Measurements from ENCODE around the gene BST1.

BST1 gene, protein sequence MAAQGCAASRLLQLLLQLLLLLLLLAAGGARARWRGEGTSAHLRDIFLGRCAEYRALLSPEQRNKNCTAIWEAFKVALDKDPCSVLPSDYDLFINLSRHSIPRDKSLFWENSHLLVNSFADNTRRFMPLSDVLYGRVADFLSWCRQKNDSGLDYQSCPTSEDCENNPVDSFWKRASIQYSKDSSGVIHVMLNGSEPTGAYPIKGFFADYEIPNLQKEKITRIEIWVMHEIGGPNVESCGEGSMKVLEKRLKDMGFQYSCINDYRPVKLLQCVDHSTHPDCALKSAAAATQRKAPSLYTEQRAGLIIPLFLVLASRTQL

DNA sequence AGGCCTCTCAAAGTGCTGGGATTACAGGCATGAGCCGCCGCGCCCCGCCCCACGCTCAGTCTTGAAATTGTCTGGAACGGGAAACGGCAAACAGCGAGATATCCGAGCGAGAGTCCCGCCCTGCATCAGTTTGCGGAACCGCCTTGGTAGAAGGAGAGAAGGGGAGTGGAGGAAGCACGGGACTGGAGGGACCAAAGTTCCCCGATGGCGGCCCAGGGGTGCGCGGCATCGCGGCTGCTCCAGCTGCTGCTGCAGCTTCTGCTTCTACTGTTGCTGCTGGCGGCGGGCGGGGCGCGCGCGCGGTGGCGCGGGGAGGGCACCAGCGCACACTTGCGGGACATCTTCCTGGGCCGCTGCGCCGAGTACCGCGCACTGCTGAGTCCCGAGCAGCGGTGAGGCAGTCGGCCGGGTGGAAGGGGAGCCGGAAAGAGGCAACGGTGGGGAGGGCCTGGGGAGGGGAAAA is at the start of gene BST1:
TSS of gene BST1 (plus strand) at position 125 of the 463 bp plus-strand sequence. CDS start at position 205, 80 bp downstream.
- peak; percentile 13 for DNase-seq (ENCODE audit: low read depth)

DNA sequence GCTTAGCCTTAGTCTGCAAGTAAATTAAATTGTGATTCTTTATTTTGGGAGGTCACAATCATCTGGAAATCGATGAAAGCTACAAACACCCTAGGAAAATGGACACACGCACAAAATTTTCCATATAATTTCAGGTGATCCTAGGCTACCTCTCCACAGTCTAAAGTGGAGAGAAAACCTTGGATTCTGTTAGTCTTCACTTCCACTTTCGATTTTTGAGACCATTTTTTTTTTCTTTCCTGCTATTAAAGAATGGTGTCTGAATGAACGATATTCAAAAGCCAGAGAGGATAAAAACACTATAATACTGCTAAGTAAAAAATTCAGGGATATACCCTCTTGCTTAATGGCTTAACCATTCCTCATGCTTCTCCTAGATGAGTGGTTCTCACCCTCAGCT is 49.4 kb upstream of the BST1 start:
- no peak for DNase-seq (ENCODE audit: low read depth)

DNA sequence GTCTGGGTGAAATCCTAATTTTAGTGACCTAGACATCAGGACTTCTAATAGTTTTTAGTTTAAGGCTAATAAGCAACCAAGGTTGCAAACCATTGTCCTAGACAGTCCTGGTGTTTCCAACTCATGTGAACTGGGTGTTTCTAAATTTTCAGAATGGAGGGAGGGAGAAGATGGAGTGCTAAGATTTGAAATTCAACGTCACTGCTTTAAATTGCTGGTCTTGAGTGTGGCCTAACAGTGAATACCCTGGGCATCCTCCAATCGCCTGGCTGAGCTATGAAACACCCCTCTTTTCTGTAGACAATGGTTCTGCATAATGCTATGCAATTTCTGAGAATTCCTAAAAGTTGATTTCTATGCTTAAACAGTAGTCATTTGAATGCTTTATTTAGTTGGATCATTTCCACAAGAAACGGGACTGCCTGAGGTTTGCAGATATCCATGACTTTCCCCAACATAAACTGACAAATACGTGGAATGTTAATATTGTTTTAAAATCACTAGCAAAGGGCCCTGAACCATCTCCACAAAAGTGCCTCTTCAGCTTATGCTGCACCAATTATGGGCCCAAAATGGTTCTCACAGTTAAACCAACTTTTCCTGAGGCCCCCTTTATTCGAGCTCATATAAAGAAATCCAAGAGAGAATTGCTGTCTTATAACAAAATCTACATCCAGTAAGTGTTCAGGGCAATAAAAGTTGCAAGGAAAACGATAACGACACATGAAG is 48.8 kb upstream of the BST1 start:
- DNase-seq (ENCODE audit: low read depth), result no peak

DNA sequence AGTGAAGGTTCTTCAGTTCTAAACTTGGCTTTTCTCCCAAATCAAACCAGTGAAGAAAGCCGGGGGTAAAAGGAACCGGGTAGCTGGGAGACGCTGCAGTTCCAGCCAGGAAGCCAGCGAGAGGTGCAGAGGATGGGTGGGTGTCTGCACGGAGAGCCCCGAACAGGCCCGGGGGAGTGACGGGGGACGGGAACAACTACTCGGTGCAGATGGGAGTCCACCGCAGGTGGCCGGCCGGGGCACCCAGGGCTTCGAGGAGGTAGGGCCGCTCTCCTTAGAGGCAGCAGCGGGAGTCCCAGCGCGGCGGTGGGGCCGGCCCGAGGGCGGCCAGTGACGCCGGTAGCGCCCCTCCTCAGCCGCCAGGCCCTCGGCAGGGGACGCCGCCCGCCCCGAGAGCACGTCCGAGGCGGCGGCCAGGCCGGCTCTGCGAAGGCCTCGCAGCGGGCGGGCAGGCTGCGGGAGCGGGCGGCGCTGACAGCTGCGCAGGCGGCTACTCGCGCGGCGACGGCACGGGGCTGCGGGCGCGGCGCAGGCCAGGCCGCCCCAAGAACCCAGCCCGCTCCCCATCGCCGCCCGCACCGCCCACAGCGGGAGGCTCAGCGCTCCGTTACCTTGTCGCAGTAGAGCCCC is 48.2 kb upstream of the BST1 start:
- DNase-seq (ENCODE audit: low read depth), result peak; percentile 24

DNA sequence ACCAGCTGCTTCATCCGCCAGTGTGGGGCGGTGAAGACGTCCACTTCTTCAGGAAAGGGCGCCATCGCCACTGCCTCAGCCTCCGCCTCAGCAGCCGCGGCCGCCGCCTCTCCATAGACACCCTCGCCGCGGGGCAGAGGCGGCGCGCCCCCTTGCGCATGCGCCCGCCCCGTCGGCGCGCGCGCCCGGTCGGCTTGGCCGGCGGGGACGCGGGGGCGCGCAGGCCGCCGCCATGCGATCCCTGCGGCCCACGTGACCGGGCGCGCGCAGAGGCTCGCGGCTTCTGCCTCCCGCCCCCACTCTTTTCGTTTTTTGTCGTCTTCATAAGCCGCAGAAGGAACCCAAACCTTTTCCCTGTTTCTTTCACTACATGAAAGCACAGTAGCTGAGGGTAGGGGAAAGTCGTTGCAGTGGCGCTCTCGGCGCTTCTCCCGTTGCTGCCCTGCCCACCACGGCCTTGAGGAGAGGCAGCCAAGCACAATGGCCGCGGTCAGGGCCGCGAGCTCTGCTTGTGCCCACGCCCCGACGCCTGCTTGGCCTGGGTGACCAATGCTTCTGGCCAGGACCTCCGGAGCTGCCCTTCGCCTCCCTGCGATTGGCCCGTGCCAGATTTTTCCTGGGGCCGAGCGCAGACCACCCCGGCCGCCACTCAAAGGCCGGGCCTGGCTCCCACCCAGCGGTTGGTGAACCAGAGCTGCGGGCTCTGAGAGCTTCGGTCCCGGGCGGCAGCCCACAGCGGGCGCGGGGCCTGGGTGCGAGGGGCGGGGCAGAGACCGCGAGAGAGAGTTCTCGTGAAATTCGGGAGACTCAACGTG is 47.4 kb upstream of the BST1 start, which contains the start of gene FBXL5:
TSS of gene FBXL5 (minus strand) at position 135 of the 815 bp plus-strand sequence. CDS start at position 65, 70 bp downstream.
- peak; percentile 76 for DNase-seq (ENCODE audit: low read depth)

DNA sequence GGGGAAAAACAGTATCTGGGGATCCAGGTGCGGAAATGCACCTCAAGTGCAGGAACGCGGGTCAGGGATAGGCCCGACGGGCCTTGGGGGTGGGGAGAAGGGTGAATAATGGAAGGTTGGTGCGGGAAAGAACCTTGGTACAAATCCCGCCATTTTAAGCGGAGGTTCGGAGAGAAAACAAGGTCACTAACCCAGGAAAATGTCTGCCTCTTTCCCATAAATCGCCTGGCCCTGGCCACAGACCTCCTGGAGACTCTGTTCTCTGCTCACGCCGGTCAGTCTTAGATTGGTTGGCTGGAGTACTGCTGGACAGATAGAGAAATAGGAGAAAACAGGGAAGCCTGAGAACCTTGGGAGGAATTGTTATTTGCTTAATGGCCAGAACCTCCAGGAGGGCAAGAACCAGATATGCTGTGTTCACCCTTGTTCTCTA is 46.8 kb upstream of the BST1 start:
- no peak for DNase-seq (ENCODE audit: low read depth)

DNA sequence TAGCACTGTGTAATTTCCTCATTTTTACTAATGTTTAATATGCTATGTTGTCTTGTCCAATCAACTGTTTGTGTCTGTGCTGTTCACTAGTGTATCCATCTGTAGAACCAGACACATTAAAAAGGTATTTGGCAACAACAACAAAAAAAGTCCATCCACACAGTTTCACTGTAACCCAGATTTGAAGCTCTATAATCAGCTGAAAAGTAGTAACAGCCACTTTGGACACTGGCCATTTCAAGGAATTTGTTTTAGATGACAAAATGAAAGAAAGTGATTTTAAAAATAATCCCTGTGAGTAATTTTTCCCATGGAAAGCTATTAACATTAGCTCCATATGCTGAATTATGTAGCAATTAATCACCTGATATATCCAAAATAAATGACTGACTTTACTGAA is 45.5 kb upstream of the BST1 start:
- DNase-seq (ENCODE audit: low read depth), result no peak

DNA sequence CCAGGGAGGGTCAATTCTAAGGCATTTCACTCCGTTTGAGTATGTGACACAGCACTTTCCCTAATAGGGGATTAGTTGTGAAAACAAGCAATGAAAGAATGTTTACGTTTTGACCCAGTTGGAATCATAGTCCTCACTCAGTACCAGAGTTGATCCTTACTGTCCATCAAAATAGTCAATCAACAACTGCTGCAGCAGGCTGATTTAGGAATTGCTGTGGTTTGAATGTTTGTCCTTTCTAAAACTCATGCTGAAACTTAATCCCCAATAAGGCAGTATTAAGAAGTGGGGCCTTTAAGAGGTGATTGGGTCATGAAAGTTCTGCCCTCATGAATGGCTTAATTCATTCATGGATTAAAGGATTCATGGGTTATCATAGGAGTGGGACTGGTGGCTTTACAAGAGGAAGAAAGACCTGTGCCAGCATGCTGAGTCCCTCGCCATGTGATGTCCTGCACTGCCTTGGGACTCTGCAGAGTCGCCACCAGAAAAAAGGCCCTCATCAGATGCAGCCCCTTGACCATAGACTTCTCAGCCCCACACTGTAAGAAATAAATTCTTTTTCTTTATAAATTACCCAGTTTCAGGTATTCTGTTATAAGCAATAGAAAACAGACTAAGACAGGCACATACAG is 44.6 kb upstream of the BST1 start:
- DNase-seq (ENCODE audit: low read depth), result no peak

DNA sequence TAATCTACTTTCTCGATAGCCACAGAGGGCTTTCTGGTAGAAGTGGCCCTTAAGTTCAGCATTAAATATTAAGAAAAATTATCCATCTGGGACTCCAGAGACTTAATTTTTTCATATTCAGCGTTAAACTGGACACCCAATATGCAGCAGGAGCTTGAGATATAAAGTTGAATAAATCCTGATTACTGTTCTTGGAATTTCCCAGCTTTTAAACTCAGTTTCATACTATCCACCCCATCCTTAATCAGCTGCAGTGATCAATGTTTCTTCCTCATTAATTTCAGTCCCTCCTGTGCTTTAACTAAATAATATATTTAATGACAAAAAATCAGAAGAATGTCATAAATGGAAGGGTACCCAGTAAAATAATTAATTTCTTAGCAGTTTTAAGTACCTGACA is 44.1 kb upstream of the BST1 start:
- DNase-seq (ENCODE audit: low read depth), result no peak

DNA sequence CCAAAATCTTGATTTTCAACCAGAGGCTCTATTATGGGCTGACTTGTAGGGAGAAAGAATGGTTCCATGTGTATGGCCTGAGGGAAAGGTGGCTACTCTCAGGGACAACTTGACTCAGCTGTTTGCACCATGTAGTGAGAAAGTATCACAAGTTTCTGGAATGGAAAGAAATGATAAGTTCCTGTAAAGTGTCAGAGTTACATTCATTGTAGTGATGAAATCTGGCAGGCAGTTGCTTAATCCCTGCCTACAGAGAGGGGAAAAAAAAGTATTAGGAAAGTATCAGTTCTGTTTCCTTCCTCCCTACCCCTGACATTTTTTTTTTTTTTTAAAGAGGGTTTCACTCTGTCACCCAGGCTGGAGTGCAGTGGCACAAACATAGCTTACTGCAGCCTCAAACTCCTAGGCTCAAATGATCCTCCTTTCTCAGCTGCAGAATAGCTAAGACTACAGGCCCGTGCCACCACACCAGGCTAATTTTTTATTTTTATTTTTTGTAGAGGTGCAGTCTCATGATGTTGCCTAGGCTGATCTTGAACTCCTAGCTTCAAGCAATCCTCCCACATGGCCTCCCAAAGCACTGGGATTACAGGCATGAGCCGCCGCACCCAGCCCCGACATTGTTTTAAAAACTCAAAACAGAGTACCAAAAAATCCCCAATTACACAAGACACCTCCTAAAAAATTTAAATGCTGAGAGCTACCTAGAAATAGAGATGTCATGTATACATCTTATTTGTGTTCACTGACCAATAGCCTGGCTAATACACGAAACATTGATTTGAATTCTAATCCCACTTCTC is 42.9 kb upstream of the BST1 start:
- no peak for DNase-seq (ENCODE audit: low read depth)

DNA sequence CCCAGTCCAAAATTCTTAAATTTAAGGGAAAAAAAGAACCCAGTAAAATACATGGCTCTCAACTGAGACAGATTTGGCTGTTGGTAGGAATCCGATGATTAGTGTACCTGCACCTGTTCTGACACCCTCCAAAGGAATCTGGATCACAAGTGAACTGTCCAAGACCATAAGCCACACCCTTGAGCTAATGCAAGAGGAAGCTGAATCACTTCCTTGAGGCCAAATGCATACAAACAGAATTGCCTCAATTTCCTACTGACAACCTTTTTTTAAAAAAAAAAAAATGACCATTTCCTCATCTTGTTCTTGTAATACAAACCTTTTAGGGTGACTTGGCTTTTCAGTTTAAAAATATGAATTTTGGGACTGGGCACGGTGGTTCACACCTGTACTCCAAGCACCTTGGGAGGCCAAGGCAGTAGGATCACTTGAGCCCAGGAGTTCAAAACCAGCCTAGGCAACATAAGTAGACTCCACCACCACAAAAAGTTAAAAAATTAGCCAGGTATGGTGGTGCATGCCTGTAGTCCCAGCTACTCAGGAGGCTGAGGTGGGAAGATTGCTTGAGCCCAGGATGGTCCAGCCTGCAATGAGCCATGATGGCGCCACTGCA is 37.0 kb upstream of the BST1 start:
- no peak for DNase-seq (ENCODE audit: low read depth)

DNA sequence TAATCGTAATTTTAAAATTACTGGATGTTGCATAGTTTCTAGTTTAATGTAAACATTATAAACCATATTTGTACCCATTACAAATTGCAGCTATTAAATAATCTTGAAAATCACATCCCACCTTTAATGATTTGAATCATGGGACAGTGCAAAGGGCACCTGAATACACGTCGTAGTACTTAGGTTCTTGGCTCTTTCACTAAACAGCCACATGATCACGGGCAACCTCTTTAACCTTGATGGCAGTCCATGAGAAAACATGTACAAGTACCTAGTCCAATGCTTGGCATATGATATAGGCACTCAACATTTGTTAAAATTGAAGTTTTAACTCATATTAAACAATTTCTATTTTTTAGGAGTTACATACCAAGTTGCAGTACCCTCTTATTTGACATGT is 35.9 kb upstream of the BST1 start:
- no peak for DNase-seq (ENCODE audit: low read depth)

DNA sequence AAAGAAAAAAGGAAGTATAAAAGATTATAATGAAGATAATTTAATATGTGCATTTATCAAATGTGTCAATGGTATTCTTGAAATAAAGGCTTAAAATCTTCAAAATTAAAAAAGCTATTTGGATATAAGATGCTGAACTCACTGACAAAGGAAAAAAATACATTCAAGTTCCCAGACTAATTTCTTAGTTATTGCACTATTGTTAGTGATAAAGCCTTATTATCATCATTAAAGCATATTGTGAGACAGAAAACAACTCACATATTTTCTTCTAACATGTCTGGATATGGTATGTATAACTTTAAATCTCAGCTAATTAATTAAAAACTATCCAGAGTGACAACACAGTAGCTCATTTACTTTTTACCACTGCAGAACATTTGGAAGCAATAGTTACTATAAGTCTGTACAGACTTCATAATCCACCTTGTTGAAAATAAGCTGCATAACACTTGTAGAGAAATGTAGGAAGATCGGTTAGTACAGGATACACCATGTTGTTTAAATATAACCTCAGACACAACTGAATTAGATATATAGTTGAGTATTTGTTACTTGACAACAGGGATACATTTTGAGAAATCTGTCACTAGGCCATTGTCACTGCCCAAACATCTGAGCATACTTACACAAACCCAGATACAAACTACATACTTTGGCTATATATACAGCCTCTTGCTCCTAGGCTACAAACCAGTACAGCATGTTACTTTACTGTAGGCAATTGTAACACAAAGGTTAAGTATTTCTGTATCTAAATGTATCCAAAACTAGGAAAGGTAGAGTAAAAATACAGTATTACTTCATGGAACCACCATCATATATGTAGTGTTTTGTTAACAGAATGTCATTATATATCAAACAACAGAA is 34.1 kb upstream of the BST1 start:
- DNase-seq (ENCODE audit: low read depth), result no peak

DNA sequence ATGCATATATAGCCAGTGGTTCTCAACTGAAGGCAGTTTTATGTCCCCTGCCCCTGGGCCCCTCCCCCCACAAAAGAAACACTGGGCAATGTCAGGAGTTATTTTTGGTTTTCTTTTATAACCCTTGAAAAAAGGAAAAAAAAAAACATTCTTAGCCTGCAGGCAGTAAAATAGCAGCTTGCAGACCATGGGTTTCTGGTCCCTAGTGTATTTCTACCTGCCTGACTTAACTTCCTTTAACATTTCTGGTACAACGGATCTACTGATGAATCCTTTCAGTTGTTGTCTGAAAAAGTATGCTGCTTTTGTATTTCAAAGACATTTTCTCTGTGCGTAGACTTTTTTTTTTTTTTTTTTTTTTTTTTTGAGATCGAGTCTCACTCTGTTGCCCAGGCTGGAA is 32.3 kb upstream of the BST1 start:
- no peak for DNase-seq (ENCODE audit: low read depth)

DNA sequence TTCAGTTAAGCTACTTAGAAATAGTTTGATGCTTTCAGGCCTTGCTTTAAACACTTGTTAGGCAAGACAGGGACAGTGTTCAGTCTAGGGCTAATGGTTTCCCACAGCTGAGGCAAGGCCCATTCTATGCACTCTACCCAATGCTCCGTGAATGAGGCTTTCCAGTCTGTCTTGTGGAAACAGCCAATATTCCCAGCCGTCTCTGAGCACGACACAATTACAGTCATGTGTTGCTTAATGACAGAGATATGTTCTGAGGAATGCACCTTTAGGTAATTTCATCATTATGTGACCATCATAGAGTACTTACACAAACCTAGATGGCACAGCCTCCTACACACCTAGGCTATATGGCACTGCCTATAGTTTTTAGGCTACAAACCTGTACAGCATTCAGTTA is 30.8 kb upstream of the BST1 start:
- no peak for DNase-seq (ENCODE audit: low read depth)

DNA sequence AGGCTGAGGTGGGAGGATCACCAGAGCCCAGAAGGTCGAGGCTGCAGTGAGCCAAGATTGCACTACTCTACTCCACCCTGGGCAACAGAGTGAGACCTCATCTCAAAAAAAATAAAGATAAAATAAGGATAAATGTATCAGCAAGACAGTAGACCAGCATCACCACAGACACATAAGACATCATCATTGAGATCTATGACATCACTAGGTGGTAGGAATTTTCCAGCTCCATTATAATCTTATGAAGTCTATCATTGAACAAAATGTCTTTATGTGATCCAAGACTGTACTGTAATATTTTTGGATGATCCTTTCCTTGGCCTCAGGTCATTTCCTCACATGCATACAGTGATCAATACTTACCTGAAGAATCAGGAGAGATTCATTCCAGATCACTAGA is 29.5 kb upstream of the BST1 start:
- no peak for DNase-seq (ENCODE audit: low read depth)

DNA sequence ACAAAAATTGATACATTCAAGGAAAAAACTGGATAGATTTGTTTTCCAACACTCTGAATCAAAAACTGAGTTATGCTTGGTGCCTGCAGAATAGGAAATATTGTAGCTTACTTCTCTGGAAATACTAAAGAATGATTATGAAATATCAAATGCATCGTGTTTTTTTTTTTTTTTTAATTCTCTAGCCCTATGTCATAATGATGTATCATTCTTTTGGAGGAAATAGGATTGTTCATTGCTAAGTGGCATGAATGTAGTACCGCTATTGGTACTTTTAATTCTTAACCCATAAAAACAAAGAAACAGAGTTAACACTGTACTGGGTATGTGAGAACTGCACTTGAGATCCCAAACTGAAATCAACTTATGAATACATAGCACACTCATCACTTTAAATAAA is 28.8 kb upstream of the BST1 start:
- no peak for DNase-seq (ENCODE audit: low read depth)

DNA sequence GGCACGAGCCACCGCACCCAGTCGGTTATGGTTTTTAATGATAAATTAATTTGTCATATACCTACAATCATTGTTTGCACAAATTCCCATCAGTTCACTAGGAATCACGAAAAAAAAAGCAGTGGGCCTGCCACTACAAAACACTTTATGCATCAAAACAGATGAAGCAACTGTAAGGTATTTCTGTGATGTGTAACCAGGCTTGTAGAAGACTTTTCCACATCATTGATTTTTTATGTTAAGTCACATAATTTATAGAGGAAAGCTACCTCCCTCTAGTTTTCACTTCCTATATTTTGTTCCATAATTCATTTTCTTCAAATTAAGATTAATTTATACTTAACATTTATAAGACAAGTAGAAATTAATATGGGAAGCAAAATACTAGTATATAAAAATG is 27.9 kb upstream of the BST1 start:
- no peak for DNase-seq (ENCODE audit: low read depth)

DNA sequence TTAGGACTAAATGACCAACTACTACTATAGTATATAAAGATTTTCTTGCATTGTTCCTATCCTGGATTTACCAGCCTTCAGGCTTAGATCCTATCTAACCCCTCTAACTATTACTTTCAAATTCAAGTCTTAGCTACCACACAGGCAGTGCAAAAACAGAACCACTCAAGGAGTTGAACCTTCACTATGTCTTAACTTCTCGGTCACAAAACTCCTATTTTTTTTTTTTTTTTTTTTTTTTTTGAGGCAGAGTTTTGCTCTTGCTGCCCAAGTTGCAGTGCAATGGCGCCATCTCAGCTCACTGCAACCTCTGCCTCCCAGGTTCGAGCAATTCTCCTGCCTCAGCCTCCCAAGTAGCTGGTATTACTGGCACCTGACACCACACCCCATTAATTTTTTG is 27.5 kb upstream of the BST1 start:
- no peak for DNase-seq (ENCODE audit: low read depth)

All from stimulated activated CD8-positive, alpha-beta memory T cell treated with anti-CD3 and anti-CD28 coated beads, Interleukin-12 subunit alpha, Interleukin-12 subunit beta, amount 100 ng/mL, for 4 hours (primary cell).